ENCODE results near the gene DNAH10.

The DNAH10 gene

DNA sequence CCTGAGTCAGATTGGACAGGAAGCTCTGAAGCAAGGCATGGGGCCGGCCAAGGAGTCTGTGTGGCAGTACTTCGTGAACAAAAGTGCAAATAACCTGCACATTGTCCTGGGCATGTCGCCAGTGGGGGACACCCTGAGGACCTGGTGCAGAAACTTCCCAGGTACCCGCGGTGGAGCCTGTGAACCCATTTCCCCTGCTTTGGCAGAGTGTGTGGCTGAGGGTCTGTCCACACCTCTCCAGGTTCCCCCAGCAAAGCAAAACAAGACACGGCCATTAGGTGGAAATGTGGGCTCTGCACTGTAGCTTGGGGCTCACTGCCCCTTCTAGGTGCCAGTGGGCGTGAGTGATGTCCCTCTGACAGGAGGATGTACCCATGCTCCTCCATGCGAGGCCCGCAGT, 131.2 kb downstream of the DNAH10 start:
- DNase-seq (ENCODE audit: low read depth), result no peak
- no peak overlapping the region for H3K4me3 ChIP-seq (ENCODE audit: low read depth, low read length)
- TF ChIP-seq, protein P1, sequence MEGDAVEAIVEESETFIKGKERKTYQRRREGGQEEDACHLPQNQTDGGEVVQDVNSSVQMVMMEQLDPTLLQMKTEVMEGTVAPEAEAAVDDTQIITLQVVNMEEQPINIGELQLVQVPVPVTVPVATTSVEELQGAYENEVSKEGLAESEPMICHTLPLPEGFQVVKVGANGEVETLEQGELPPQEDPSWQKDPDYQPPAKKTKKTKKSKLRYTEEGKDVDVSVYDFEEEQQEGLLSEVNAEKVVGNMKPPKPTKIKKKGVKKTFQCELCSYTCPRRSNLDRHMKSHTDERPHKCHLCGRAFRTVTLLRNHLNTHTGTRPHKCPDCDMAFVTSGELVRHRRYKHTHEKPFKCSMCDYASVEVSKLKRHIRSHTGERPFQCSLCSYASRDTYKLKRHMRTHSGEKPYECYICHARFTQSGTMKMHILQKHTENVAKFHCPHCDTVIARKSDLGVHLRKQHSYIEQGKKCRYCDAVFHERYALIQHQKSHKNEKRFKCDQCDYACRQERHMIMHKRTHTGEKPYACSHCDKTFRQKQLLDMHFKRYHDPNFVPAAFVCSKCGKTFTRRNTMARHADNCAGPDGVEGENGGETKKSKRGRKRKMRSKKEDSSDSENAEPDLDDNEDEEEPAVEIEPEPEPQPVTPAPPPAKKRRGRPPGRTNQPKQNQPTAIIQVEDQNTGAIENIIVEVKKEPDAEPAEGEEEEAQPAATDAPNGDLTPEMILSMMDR (IDR thresholded peaks at IDR 0.05; ENCODE audit: low read depth, low read length, missing control alignments), result no peak

DNA sequence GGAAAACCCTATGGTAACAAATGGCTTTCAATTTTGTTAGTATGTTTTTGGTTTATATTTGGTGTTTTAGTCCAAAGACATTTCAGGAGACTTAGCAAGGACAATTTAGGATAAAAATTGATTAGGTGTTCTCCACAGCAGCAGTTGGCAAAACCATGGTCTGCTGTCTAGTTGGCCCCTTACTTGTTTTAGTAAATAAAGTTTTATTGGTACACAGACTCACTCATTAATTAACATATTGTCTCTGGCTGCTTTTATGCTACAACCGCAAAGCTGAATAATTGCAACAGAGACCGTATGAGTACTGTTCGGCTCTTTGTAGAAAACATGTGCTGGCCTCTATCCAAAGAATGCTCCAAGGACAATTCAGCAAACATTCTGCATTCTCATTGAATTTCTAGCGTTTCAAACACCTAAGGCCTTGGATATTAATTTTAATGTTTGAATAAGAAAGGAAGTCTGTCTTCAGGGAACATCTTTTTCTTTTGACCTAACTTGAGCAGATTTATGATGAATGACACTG, 132.8 kb downstream of the DNAH10 start:
- TF ChIP-seq, protein P1 (IDR thresholded peaks at IDR 0.05; ENCODE audit: low read depth, low read length, missing control alignments), result no peak
- H3K4me3 ChIP-seq (ENCODE audit: low read depth, low read length), result no peak overlapping the region
- DNase-seq (ENCODE audit: low read depth), result no peak

DNA sequence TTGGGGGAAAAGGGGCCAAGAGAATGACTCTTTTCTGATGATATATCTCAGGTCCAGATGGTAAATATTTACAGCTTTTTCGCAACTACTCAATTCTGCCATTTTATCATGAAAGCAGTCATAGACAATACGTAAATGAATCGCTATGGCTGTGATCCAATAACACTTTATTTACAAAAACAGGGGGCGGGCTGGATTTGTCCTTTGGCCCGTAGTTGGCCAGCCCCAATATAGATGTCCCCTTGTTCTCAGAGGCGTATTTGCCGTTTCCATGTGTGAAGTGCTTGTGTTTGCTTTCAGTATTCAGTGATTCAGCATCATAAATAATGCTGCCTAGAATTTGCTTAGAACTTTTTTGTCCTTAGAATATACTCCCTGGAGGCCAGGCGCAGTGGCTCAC, 133.3 kb downstream of the DNAH10 start:
- TF ChIP-seq, protein P1 (IDR thresholded peaks at IDR 0.05; ENCODE audit: low read depth, low read length, missing control alignments), result no peak
- no peak for DNase-seq (ENCODE audit: low read depth)
- H3K4me3 ChIP-seq (ENCODE audit: low read depth, low read length), result no peak overlapping the region

GRCh38 chr12:123896767-123897166, 134.7 kb downstream of the DNAH10 start:
- TF ChIP-seq, protein P1 (IDR thresholded peaks at IDR 0.05; ENCODE audit: low read depth, low read length, missing control alignments), result no peak
- no peak for DNase-seq (ENCODE audit: low read depth)
- no peak overlapping the region for H3K4me3 ChIP-seq (ENCODE audit: low read depth, low read length)

GRCh38 chr12:123897221-123897620, 135.1 kb downstream of the DNAH10 start:
- TF ChIP-seq, protein P1 (IDR thresholded peaks at IDR 0.05; ENCODE audit: low read depth, low read length, missing control alignments), result no peak
- no peak overlapping the region for H3K4me3 ChIP-seq (ENCODE audit: low read depth, low read length)
- no peak for DNase-seq (ENCODE audit: low read depth)

GRCh38 chr12:123898673-123899072, 136.6 kb downstream of the DNAH10 start:
- TF ChIP-seq, protein P1 (IDR thresholded peaks at IDR 0.05; ENCODE audit: low read depth, low read length, missing control alignments), result no peak
- no peak overlapping the region for H3K4me3 ChIP-seq (ENCODE audit: low read depth, low read length)
- no peak for DNase-seq (ENCODE audit: low read depth)

DNA sequence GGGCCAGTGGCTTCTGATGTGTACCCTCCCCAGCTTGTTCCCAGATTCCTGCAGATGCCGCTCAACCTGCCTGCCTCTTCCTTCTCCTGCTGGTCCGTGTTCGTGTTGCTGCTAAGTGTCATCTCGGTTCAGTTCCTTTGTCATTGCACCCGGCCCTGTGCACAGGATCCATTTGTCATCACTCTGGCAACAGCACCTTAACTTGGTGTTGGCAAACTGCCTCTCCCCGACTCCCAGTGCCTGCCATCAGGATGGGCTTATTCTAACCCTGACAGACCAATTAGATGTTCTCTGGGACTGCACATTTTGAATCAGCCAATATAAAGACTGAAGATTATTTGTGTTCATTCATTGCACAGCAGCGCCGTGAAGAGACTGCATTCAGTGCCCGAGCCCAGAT, 137.3 kb downstream of the DNAH10 start:
- DNase-seq (ENCODE audit: low read depth), result no peak
- TF ChIP-seq, protein P1 (IDR thresholded peaks at IDR 0.05; ENCODE audit: low read depth, low read length, missing control alignments), result no peak

More for the DNA sequence above, 137.3 kb downstream of the DNAH10 start:
- H3K4me3 ChIP-seq (ENCODE audit: low read depth, low read length), result no peak overlapping the region

All from GM12864 (cell line).